ENCODE data around the gene USP49.

USP49 gene

GRCh38 chr6:41783106-41783780, 111.9 kb downstream of the USP49 start:
- H3K79me2 ChIP-seq (ENCODE audit: low read length), result peaks cover 11% of the 10 kb centered on the region
- H3K9me3 ChIP-seq (ENCODE audit: insufficient read depth, low read length), result no peaks in the 10 kb centered on the region
- TF ChIP-seq CTCF (IDR thresholded peaks at IDR 0.05; ENCODE audit: low read depth, low read length) (no peak), EZH2phosphoT487 (IDR thresholded peaks at IDR 0.05; ENCODE audit: low read depth) (no peak)

GRCh38 chr6:41781366-41781730, 113.8 kb downstream of the USP49 start:
- H3K4me3 ChIP-seq (ENCODE audit: low read length), result peak overlapping the region; percentile 87

More at GRCh38 chr6:41783106-41783780, 111.9 kb downstream of the USP49 start:
- Histone ChIP-seq H3K9ac (ENCODE audit: low read length) (no peak overlapping the region), H3K4me2 (ENCODE audit: low read length) (no peak overlapping the region), H3K4me1 (ENCODE audit: low read length) (peaks cover 42% of the 10 kb centered on the region), H3K4me3 (ENCODE audit: low read length) (no peak overlapping the region), H3K36me3 (replicated peaks; ENCODE audit: low read depth, low read length) (no peaks in the 10 kb centered on the region), H4K20me1 (ENCODE audit: insufficient read depth, low read length) (no peaks in the 10 kb centered on the region), H3K27me3 (ENCODE audit: low read depth, low read length) (peaks cover 8% of the 10 kb centered on the region; the same call in 1 of the 2 replicates), H2AFZ (ENCODE audit: low read depth, low read length) (no peak overlapping the region), H3K27ac (ENCODE audit: low read length) (no peak overlapping the region)

GRCh38 chr6:41780551-41781365, 114.4 kb downstream of the USP49 start, which contains the start of gene PRICKLE4:
Gene PRICKLE4 (plus strand): TSS chr6:41780782. CDS start chr6:41783474, 2,692 bp downstream.
- H4K20me1 ChIP-seq (ENCODE audit: insufficient read depth, low read length), result no peaks in the 10 kb centered on the region
- H3K9me3 ChIP-seq (ENCODE audit: insufficient read depth, low read length), result no peaks in the 10 kb centered on the region
- H3K9ac ChIP-seq (ENCODE audit: low read length), result peak within 1 kb of the TSS; percentile 85
- no peak for TF ChIP-seq EZH2phosphoT487 (IDR thresholded peaks at IDR 0.05; ENCODE audit: low read depth)
- no peak for TF ChIP-seq CTCF (IDR thresholded peaks at IDR 0.05; ENCODE audit: low read depth, low read length)
- H2AFZ ChIP-seq (ENCODE audit: low read depth, low read length), result peak within 1 kb of the TSS; percentile 48
- H3K36me3 ChIP-seq (replicated peaks; ENCODE audit: low read depth, low read length), result no peaks in the 10 kb centered on the region
- peaks cover 39% of the 10 kb centered on the region for H3K4me1 ChIP-seq (ENCODE audit: low read length)
- H3K27ac ChIP-seq (ENCODE audit: low read length), result no peak within 1 kb of the TSS
- peaks cover 8% of the 10 kb centered on the region; the same call in 1 of the 2 replicates for H3K27me3 ChIP-seq (ENCODE audit: low read depth, low read length)
- peaks cover 5% of the 10 kb centered on the region; the same call in 1 of the 2 replicates for H3K79me2 ChIP-seq (ENCODE audit: low read length)
- peak within 1 kb of the TSS; percentile 88 for H3K4me2 ChIP-seq (ENCODE audit: low read length)
- peak within 1 kb of the TSS; percentile 87 for H3K4me3 ChIP-seq (ENCODE audit: low read length)

More at GRCh38 chr6:41781366-41781730, 113.8 kb downstream of the USP49 start:
- Histone ChIP-seq H3K27me3 (ENCODE audit: low read depth, low read length) (peaks cover 8% of the 10 kb centered on the region; the same call in 1 of the 2 replicates), H3K4me1 (ENCODE audit: low read length) (peaks cover 42% of the 10 kb centered on the region), H3K4me2 (ENCODE audit: low read length) (peak overlapping the region; percentile 88), H3K27ac (ENCODE audit: low read length) (no peak overlapping the region), H4K20me1 (ENCODE audit: insufficient read depth, low read length) (no peaks in the 10 kb centered on the region), H3K36me3 (replicated peaks; ENCODE audit: low read depth, low read length) (no peaks in the 10 kb centered on the region), H3K9me3 (ENCODE audit: insufficient read depth, low read length) (no peaks in the 10 kb centered on the region), H2AFZ (ENCODE audit: low read depth, low read length) (no peak overlapping the region; the same call in 1 of the 2 replicates), H3K9ac (ENCODE audit: low read length) (no peak overlapping the region), H3K79me2 (ENCODE audit: low read length) (peaks cover 5% of the 10 kb centered on the region; the same call in 1 of the 2 replicates)
- TF ChIP-seq CTCF (IDR thresholded peaks at IDR 0.05; ENCODE audit: low read depth, low read length) (no peak), EZH2phosphoT487 (IDR thresholded peaks at IDR 0.05; ENCODE audit: low read depth) (no peak)
